Measurements from ENCODE around the gene CSNK2A3. TPM values are rescaled to one million over a fixed set of nuclear protein-coding genes. Genes with fewer than 3 reads are reported as not detected.
"Not testable (repeated sequence)": the region's sequence is repeated elsewhere in the genome, so short reads cannot be mapped to it uniquely, and the experiment has no call there.

Gene CSNK2A3
- 1.1 and 1.4 TPM in 2 replicates for total RNA-seq (2021)
- Bru-seq, nascent RNA: not detected
- percentile 47 among the genes with signal in this experiment for BruChase-seq, experiment 1, labeled RNA remaining after a 2-hour chase
- percentile 67 among the genes with signal in this experiment for BruChase-seq, experiment 2, labeled RNA remaining after a 6-hour chase
- long read RNA-seq: 0 reads

GRCh38 chr11:11352878-11353277 is at the start of gene CSNK2A3:
CSNK2A3 (minus strand) TSS chr11:11353250; CDS start chr11:11353119, 131 bp downstream.
- H3K27me3 ChIP-seq (replicated peaks; ENCODE audit: insufficient read depth, low read depth, low read length, poor library complexity); POLR2A ChIA-PET (ENCODE audit: low non-redundant PET); H3K36me3 ChIP-seq (ENCODE audit: insufficient read depth, low read length, poor library complexity, severe bottlenecking): not testable (repeated sequence)

GRCh38 chr11:11401960-11402535 is 49.0 kb upstream of the CSNK2A3 start:
- CTCF ChIA-PET: no interaction called here
- TF ChIP-seq EZH2 (IDR thresholded peaks at IDR 0.05; ENCODE audit: borderline replicate concordance, low read depth, low read length, poor library complexity, severe bottlenecking) (no peak), CTCF (conservative IDR thresholded peaks at IDR 0.05; ENCODE audit: low read depth, low read length) (no peak)
- no peak overlapping the region for H3K4me3 ChIP-seq (ENCODE audit: low read depth, low read length, poor library complexity, severe bottlenecking)
- intact Hi-C loops (cut with micrococcal nuclease; ENCODE audit: unreplicated experiment): loop anchor here (2.0 kb wide), 1 partner anchor 385 kb away; no protein-coding TSS in a partner anchor
- BruUV-seq (replicated peaks): no TSS peak
- no peaks in the 10 kb centered on the region for H3K9me3 ChIP-seq (ENCODE audit: low read depth, low read length, poor library complexity, severe bottlenecking)
- no peak for DNase-seq (ENCODE audit: low spot score)
- no peaks in the 10 kb centered on the region for H3K27me3 ChIP-seq (replicated peaks; ENCODE audit: insufficient read depth, low read depth, low read length, poor library complexity)
- no peak overlapping the region for H3K27ac ChIP-seq (ENCODE audit: low read depth, low read length, poor library complexity, severe bottlenecking)
- POLR2A ChIA-PET (ENCODE audit: low non-redundant PET): no interaction called here
- no peaks in the 10 kb centered on the region for H3K36me3 ChIP-seq (ENCODE audit: insufficient read depth, low read length, poor library complexity, severe bottlenecking)
- peaks cover 9% of the 10 kb centered on the region for H3K4me1 ChIP-seq (ENCODE audit: insufficient read depth, low read length, poor library complexity, severe bottlenecking)

More at GRCh38 chr11:11352878-11353277, at the start of gene CSNK2A3:
- H3K4me3 ChIP-seq (ENCODE audit: low read depth, low read length, poor library complexity, severe bottlenecking); CTCF ChIA-PET; DNase-seq (ENCODE audit: low spot score); BruUV-seq (replicated peaks); H3K9me3 ChIP-seq (ENCODE audit: low read depth, low read length, poor library complexity, severe bottlenecking); H3K27ac ChIP-seq (ENCODE audit: low read depth, low read length, poor library complexity, severe bottlenecking); intact Hi-C loops (cut with micrococcal nuclease; ENCODE audit: unreplicated experiment); H3K4me1 ChIP-seq (ENCODE audit: insufficient read depth, low read length, poor library complexity, severe bottlenecking): not testable (repeated sequence)

DNA sequence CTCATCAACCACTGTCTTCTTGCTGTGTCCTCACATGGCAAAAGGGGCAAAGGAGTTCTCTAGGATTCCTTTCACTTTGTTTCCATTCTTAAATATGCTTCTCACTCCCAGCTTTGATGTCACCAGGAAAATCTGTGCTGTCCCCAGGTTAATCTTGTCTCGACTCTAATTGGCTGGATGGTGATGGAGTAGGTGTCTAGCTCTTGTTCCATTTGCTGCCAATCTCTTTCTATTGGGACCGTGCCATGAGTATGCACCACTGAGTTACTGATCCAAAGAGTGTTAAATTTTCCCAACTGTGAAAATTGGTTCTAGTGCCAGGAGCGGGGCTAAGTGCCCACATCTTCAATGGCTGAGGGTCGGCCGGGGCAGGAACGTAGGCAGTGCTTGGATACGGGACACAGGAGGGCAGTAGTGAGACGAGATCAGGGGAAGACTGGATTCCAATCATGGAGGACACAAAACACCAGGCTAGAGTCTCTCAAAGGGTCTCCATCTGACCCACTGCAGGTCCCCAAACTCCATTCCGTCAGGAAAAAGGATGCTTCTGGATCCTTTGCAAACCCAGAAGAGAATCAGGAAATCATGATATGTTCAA is 47.7 kb upstream of the CSNK2A3 start:
- no peaks in the 10 kb centered on the region for H3K27me3 ChIP-seq (replicated peaks; ENCODE audit: insufficient read depth, low read depth, low read length, poor library complexity)
- DNase-seq (ENCODE audit: low spot score): peak; percentile 23
- H3K4me1 ChIP-seq (ENCODE audit: insufficient read depth, low read length, poor library complexity, severe bottlenecking): peaks cover 9% of the 10 kb centered on the region
- CTCF ChIA-PET: no interaction called here
- H3K9me3 ChIP-seq (ENCODE audit: low read depth, low read length, poor library complexity, severe bottlenecking): no peaks in the 10 kb centered on the region
- H3K27ac ChIP-seq (ENCODE audit: low read depth, low read length, poor library complexity, severe bottlenecking): no peak overlapping the region
- no peaks in the 10 kb centered on the region for H3K36me3 ChIP-seq (ENCODE audit: insufficient read depth, low read length, poor library complexity, severe bottlenecking)
- no TSS peak for BruUV-seq (replicated peaks)
- intact Hi-C loops (cut with micrococcal nuclease; ENCODE audit: unreplicated experiment): loop anchor here (2.0 kb wide), 1 partner anchor 386 kb away; no protein-coding TSS in a partner anchor
- TF ChIP-seq CTCF (conservative IDR thresholded peaks at IDR 0.05; ENCODE audit: low read depth, low read length): peak; percentile 53
- no peak for TF ChIP-seq EZH2 (IDR thresholded peaks at IDR 0.05; ENCODE audit: borderline replicate concordance, low read depth, low read length, poor library complexity, severe bottlenecking)
- POLR2A ChIA-PET (ENCODE audit: low non-redundant PET): no interaction called here
- no peak overlapping the region for H3K4me3 ChIP-seq (ENCODE audit: low read depth, low read length, poor library complexity, severe bottlenecking)
